CD8-positive, alpha-beta memory T cell (primary cell): ENCODE results near the gene OSTC. TPM values are rescaled to one million over a fixed set of nuclear protein-coding genes. Genes with fewer than 3 reads are reported as not detected.
"Not testable (repeated sequence)": the region's sequence is repeated elsewhere in the genome, so short reads cannot be mapped to it uniquely, and the experiment has no call there.

Experiments
- CTCF ChIA-PET: fragments of 350-600 bp; sonication (Branson Sonifier 250); formaldehyde crosslinking; loops from one replicate; lab custom pipeline; 2021; ENCODE audit warnings: antibody characterized with exemption; lab: Charles Lee
- POLR2A ChIA-PET: fragments of 350-600 bp; sonication (Branson Sonifier 250); formaldehyde crosslinking; loops from one replicate; lab custom pipeline; 2021; ENCODE audit warnings: antibody characterized with exemption; lab: Charles Lee
- DNase-seq, 5 donors: peaks; one replicate each; pipeline versions ENCODE4 v3.0.0 to v3.0.0-alpha.2; 2020 to 2022; ENCODE audit warnings: mixed read lengths in 1 of 5
- H3K27ac ChIP-seq: one replicate; pipeline ENCODE4 v1.7.0; 2013; ENCODE audit warnings: low read depth, mild to moderate bottlenecking, low read length, moderate library complexity
- H3K27me3 ChIP-seq: 2 replicates; pipeline ENCODE4 v1.7.0; 2013; ENCODE audit warnings: low read length, mild to moderate bottlenecking; ENCODE audit not compliant: insufficient read depth, poor library complexity, severe bottlenecking
- H3K36me3 ChIP-seq: 2 replicates; pipeline ENCODE4 v1.7.0; 2013; ENCODE audit warnings: mild to moderate bottlenecking, low read length, moderate library complexity; ENCODE audit not compliant: insufficient read depth
- H3K4me1 ChIP-seq: 2 replicates; pipeline ENCODE4 v1.7.0; 2013; ENCODE audit warnings: mild to moderate bottlenecking, low read length, moderate library complexity; ENCODE audit not compliant: insufficient read depth
- H3K4me3 ChIP-seq: 2 replicates; pipeline ENCODE4 v1.7.0; 2013; ENCODE audit warnings: mild to moderate bottlenecking, low read length
- H3K9me3 ChIP-seq: 2 replicates; pipeline ENCODE4 v1.7.0; 2013; ENCODE audit warnings: mild to moderate bottlenecking, low read length
- H3K27ac Mint-ChIP-seq, 8 donors: one replicate each; pipeline ENCODE4 v1.8.0; 2020 to 2021; ENCODE audit warnings: mixed read lengths in 8 of 8, mild to moderate bottlenecking in 6 of 8, inconsistent platforms in 3 of 8, moderate library complexity in 3 of 8
- H3K27me3 Mint-ChIP-seq, 2 donors: one replicate each; pipeline ENCODE4 v1.8.0; 2020 to 2021; ENCODE audit warnings: mixed read lengths in 2 of 2, mild to moderate bottlenecking in 1 of 2, moderate library complexity in 1 of 2
- H3K36me3 Mint-ChIP-seq, 3 donors: one replicate each; pipeline ENCODE4 v1.8.0; 2020 to 2021; ENCODE audit warnings: mixed read lengths in 3 of 3, inconsistent platforms in 1 of 3, mild to moderate bottlenecking in 1 of 3
- H3K4me1 Mint-ChIP-seq, 3 donors: one replicate each; pipeline ENCODE4 v1.8.0; 2020 to 2021; ENCODE audit warnings: mixed read lengths in 3 of 3, inconsistent platforms in 1 of 3, mild to moderate bottlenecking in 1 of 3
- H3K4me3 Mint-ChIP-seq, 7 donors: one replicate each; pipeline ENCODE4 v1.8.0; 2020 to 2021; ENCODE audit warnings: mixed read lengths in 7 of 7, mild to moderate bottlenecking in 6 of 7, moderate library complexity in 4 of 7, inconsistent platforms in 2 of 7
- H3K9me3 Mint-ChIP-seq, 5 donors: one replicate each; pipeline ENCODE4 v1.8.0; 2020 to 2022; ENCODE audit warnings: mixed read lengths in 5 of 5, mild to moderate bottlenecking in 3 of 5, moderate library complexity in 2 of 5, inconsistent platforms in 1 of 5
- polyA plus RNA-seq: library from polyadenylated mRNA; unstranded; fragments of 300-500 nt; fragmentation: Illumina TruSeq; gene quantifications from one replicate; pipeline ENCODE4 v1.2.3, GENCODE V29; 2021
- total RNA-seq, 2 experiments: library from RNA; stranded (reverse); gene quantifications; one replicate each; pipeline ENCODE4 v1.2.3, GENCODE V29; 2021

Gene OSTC
- total and polyA plus RNA-seq, 3 experiments from 2014 or later: 90.8 to 154 (median 93.1) TPM

- no peak overlapping the region for H3K4me3 Mint-ChIP-seq
- POLR2A ChIA-PET: no interaction called here
- H3K27me3 Mint-ChIP-seq: peaks cover 3 to 9% of the 10 kb centered on the region in 2 donors
- H3K9me3 ChIP-seq: no peaks in the 10 kb centered on the region
- CTCF ChIA-PET: no interaction called here
- peak overlapping the region in 1 of 8 donors; percentile 30 for H3K27ac Mint-ChIP-seq
- H3K27ac ChIP-seq: no peak overlapping the region
- DNase-seq: no peak
- H3K4me1 ChIP-seq: peaks cover 7% of the 10 kb centered on the region
- H3K36me3 ChIP-seq: no peaks in the 10 kb centered on the region
- H3K4me3 ChIP-seq: no peak overlapping the region
- H3K36me3 Mint-ChIP-seq: no peaks in the 10 kb centered on the region
- no peaks in the 10 kb centered on the region for H3K27me3 ChIP-seq
- peaks cover 13 to 20% (median 14%) of the 10 kb centered on the region in 3 donors for H3K4me1 Mint-ChIP-seq
- H3K9me3 Mint-ChIP-seq: no peaks in the 10 kb centered on the region
These were observed 53.6 kb downstream of the OSTC start for GRCh38 chr4:108703966-108704365.

GRCh38 chr4:108706289-108706688, 55.9 kb downstream of the OSTC start:
- H3K27me3 Mint-ChIP-seq: peaks cover 0 to 13% of the 10 kb centered on the region in 2 donors
- Histone ChIP-seq H3K27me3 (no peaks in the 10 kb centered on the region), H3K36me3 (no peaks in the 10 kb centered on the region), H3K27ac (no peak overlapping the region), H3K4me1 (peaks cover 7% of the 10 kb centered on the region), H3K9me3 (no peaks in the 10 kb centered on the region), H3K4me3 (no peak overlapping the region)
- no peak for DNase-seq
- no peaks in the 10 kb centered on the region for H3K9me3 Mint-ChIP-seq
- H3K27ac Mint-ChIP-seq: no peak overlapping the region
- no peak overlapping the region for H3K4me3 Mint-ChIP-seq
- H3K36me3 Mint-ChIP-seq: no peaks in the 10 kb centered on the region
- ChIA-PET CTCF (no interaction called here), POLR2A (no interaction called here)
- H3K4me1 Mint-ChIP-seq: peaks cover 13 to 16% (median 14%) of the 10 kb centered on the region in 3 donors

- Histone ChIP-seq H3K27ac (no peak overlapping the region), H3K27me3 (no peaks in the 10 kb centered on the region), H3K4me1 (no peaks in the 10 kb centered on the region), H3K9me3 (no peaks in the 10 kb centered on the region), H3K4me3 (no peak overlapping the region), H3K36me3 (no peaks in the 10 kb centered on the region)
- ChIA-PET POLR2A (no interaction called here), CTCF (no interaction called here)
- no peak for DNase-seq
- H3K4me3 Mint-ChIP-seq: no peak overlapping the region
- no peak overlapping the region for H3K27ac Mint-ChIP-seq
- no peaks in the 10 kb centered on the region for H3K4me1 Mint-ChIP-seq
- no peaks in the 10 kb centered on the region for H3K9me3 Mint-ChIP-seq
- no peaks in the 10 kb centered on the region for H3K36me3 Mint-ChIP-seq
- H3K27me3 Mint-ChIP-seq: peaks cover 0 to 8% of the 10 kb centered on the region in 2 donors
These were observed 58.8 kb downstream of the OSTC start for GRCh38 chr4:108709234-108709633.

DNA sequence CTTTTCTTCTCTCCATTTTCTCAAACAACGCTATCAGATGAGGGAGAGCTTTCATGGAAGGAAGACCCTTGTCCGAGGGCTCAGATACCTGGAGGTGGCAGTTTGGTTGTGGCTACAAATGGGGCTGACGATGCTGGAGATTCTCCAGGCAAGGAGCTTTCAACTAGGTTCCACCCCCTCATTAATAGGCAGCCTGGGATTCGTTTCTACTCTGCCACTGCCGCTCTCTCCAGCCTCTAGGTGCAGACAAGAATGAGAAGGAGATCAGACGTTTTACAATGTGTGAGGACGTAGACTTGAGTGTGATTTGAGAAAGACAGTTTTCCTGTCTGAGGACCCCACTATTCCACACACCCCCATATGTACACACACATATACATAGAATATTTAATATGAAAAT, 59.3 kb downstream of the OSTC start:
- Mint-ChIP-seq H3K36me3 (no peaks in the 10 kb centered on the region), H3K27ac (peak overlapping the region in 1 of 8 donors; percentile 62), H3K4me1 (no peaks in the 10 kb centered on the region), H3K4me3 (no peak overlapping the region), H3K27me3 (peaks cover 0 to 8% of the 10 kb centered on the region in 2 donors), H3K9me3 (no peaks in the 10 kb centered on the region)
- Histone ChIP-seq H3K4me3 (no peak overlapping the region), H3K27ac (no peak overlapping the region), H3K36me3 (no peaks in the 10 kb centered on the region), H3K9me3 (no peaks in the 10 kb centered on the region), H3K4me1 (no peaks in the 10 kb centered on the region), H3K27me3 (no peaks in the 10 kb centered on the region)
- POLR2A ChIA-PET: no interaction called here
- no peak for DNase-seq
- CTCF ChIA-PET: no interaction called here

DNA sequence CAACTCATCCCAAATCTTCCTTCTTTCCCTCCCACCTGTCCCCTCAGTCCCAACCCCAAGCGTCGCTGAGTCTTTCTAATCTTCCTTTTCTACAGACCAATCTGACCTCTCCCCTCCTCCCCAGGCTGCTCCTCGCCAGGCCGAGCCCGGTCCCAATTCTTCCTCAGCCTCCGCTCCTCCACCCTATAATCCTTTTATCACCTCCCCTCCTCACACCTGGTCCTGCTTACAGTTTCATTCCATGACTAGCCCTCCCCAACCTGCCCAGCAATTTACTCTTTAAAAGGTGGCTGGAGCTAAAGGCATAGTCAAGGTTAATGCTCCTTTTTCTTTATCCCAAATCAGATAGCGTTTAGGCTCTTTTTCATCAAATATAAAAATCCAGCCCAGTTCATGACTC, 60.2 kb downstream of the OSTC start:
- H3K9me3 Mint-ChIP-seq, POLR2A ChIA-PET, H3K4me1 ChIP-seq, H3K27ac ChIP-seq, H3K36me3 ChIP-seq, H3K4me3 Mint-ChIP-seq, DNase-seq, H3K27me3 ChIP-seq, H3K27ac Mint-ChIP-seq, CTCF ChIA-PET, H3K4me1 Mint-ChIP-seq, H3K27me3 Mint-ChIP-seq, H3K36me3 Mint-ChIP-seq, H3K9me3 ChIP-seq, H3K4me3 ChIP-seq: not testable (repeated sequence)

DNA sequence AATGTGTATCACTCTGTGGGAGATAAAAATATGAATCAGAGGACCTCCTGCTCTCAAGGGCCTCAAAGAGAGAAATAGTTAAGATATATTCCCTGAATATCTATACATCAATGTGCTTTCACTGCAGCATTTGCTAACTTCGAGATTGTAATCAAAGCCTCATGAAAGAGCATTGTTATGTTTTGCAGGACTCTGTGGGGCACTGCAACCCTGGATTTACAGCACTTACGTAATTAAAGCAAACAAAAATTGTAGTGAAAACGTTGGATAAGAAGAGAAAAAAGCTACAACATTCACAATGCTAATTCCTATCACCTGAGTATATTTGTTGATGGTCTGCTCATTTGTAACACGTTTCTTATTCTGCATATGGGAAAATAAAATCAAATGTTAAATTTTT, 64.5 kb downstream of the OSTC start:
- Histone ChIP-seq H3K4me1 (no peaks in the 10 kb centered on the region), H3K36me3 (no peaks in the 10 kb centered on the region), H3K27ac (no peak overlapping the region), H3K27me3 (no peaks in the 10 kb centered on the region), H3K4me3 (no peak overlapping the region), H3K9me3 (no peaks in the 10 kb centered on the region)
- H3K36me3 Mint-ChIP-seq: no peaks in the 10 kb centered on the region
- no peak for DNase-seq
- no peak overlapping the region for H3K4me3 Mint-ChIP-seq
- H3K9me3 Mint-ChIP-seq: no peaks in the 10 kb centered on the region
- POLR2A ChIA-PET: no interaction called here
- H3K4me1 Mint-ChIP-seq: no peaks in the 10 kb centered on the region
- CTCF ChIA-PET: no interaction called here
- no peak overlapping the region for H3K27ac Mint-ChIP-seq
- peaks cover 3 to 11% of the 10 kb centered on the region in 2 donors for H3K27me3 Mint-ChIP-seq

DNA sequence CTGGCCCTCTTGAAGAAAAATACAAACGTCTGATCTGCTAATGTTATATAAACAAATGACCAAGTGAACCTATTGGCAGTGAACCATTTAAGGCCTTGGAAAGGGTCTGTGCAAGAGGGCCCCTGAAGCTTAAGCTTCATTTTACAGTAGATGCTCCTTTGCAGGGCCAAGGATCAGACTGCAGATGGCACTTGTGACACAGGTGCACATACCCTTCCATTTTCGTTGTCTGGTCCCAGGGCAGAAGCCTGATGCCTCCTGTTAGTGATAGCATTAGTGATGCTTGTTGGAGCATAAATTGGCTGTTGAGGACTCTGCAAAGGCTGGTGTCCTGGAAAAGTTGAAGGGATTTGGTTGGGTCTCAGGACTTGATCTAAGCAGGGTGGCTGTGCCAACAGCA, 65.9 kb downstream of the OSTC start:
- no peaks in the 10 kb centered on the region for H3K4me1 Mint-ChIP-seq
- H3K27me3 ChIP-seq: no peaks in the 10 kb centered on the region
- H3K9me3 ChIP-seq: no peaks in the 10 kb centered on the region
- POLR2A ChIA-PET: no interaction called here
- no peak for DNase-seq
- no peaks in the 10 kb centered on the region for H3K4me1 ChIP-seq
- peaks cover 3 to 11% of the 10 kb centered on the region in 2 donors for H3K27me3 Mint-ChIP-seq
- no peaks in the 10 kb centered on the region for H3K36me3 ChIP-seq
- CTCF ChIA-PET: no interaction called here
- H3K36me3 Mint-ChIP-seq: no peaks in the 10 kb centered on the region
- no peak overlapping the region for H3K4me3 Mint-ChIP-seq
- H3K27ac ChIP-seq: no peak overlapping the region
- no peaks in the 10 kb centered on the region for H3K9me3 Mint-ChIP-seq
- no peak overlapping the region for H3K27ac Mint-ChIP-seq
- H3K4me3 ChIP-seq: no peak overlapping the region

GRCh38 chr4:108717386-108717785, 67.0 kb downstream of the OSTC start:
- no peaks in the 10 kb centered on the region for H3K27me3 ChIP-seq
- H3K4me3 ChIP-seq: no peak overlapping the region
- CTCF ChIA-PET: no interaction called here
- H3K36me3 ChIP-seq: no peaks in the 10 kb centered on the region
- H3K27ac ChIP-seq: no peak overlapping the region
- no peaks in the 10 kb centered on the region for H3K4me1 ChIP-seq
- Mint-ChIP-seq H3K4me1 (no peaks in the 10 kb centered on the region), H3K4me3 (no peak overlapping the region), H3K9me3 (no peaks in the 10 kb centered on the region), H3K36me3 (no peaks in the 10 kb centered on the region), H3K27ac (no peak overlapping the region), H3K27me3 (peaks cover 3 to 19% of the 10 kb centered on the region in 2 donors)
- DNase-seq: no peak
- no peaks in the 10 kb centered on the region for H3K9me3 ChIP-seq
- POLR2A ChIA-PET: no interaction called here
